Measurements from ENCODE around the gene TLE3. TPM values are rescaled to one million over a fixed set of nuclear protein-coding genes. Genes with fewer than 3 reads are reported as not detected.

TLE3 gene
- polyA plus RNA-seq, 1 donor: 21.7 TPM

DNA sequence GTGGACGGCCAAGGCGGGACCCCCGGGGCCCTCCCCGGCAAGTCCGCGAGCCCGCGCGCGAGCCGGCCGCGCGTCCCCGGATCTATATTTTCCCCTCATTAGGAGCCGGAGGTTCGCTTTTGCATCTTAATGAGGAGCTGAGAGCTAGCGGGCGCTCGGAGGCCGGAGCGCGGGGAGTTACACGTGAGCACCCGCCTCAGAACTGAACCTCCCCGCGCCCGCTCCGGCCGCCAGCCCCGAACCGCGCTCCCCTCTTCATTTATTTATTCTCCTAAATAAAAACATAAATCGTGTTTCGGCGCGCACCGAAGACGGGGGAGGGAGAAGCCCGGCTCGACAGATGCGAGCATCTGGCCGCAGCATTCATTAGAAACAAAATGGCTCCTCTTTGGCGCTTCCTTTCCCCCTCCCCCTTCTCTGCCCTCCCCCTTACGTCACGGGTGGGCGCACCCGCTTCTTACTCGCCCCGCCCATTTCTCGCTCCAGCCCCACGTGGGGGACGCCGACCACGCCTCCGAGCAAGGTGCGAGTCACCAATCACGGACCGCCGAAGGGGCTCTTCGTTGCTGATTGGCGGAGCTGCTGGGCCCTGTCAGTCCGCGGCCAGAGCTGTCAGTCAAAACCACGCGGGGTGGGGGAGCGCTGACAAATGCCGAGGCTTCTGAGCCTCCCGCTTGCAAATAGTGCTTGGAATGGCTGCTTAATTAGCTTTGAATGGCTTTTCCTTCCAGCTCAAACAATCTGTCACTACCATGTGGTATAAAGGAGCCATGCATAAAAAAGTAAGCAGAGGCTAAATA, 1.6 kb upstream of the TLE3 start:
- DNase-seq (ENCODE audit: low read depth): peak; percentile 92

DNA sequence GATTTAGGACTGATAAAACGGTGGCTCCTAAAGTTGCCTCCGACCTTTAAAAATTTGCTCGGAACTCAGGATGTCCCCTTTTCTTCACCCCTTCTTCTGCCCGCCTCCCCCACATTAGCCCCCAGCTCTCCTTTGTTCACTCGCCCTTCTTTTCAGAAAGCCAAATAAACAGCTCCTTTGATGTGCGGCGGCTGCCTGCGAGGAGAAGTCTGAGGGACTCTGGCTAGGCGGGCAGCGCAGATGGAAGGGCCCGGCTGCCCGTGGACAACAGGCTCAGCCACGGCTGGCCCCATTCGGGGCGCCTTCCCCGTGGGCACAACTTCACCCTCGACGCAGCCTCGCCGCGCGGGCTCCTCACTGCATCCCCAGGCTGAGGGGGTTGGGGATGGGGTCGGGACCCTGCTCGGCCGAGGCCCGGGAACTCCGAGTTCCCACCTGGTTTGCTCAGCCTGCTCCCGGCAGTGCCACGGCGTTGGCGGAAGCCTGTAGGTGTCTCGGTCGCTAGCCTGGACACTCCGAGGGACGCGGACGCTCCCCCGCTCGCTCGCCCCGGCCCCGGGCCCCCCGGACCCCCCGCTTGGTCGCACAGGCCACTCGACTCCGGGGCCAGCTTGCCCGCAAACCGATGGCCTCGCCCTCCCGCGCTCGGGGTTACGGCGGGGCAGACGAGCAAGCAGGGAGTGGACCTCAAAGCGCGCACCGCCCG, 897 bp upstream of the TLE3 start:
- no peak for DNase-seq (ENCODE audit: low read depth)

GRCh38 chr15:70098153-70098460, 390 bp upstream of the TLE3 start:
- no peak for DNase-seq (ENCODE audit: low read depth)

- no peak for DNase-seq (ENCODE audit: low read depth)
Observed at GRCh38 chr15:70097063-70097320, 725 bp downstream of the TLE3 start.

DNA sequence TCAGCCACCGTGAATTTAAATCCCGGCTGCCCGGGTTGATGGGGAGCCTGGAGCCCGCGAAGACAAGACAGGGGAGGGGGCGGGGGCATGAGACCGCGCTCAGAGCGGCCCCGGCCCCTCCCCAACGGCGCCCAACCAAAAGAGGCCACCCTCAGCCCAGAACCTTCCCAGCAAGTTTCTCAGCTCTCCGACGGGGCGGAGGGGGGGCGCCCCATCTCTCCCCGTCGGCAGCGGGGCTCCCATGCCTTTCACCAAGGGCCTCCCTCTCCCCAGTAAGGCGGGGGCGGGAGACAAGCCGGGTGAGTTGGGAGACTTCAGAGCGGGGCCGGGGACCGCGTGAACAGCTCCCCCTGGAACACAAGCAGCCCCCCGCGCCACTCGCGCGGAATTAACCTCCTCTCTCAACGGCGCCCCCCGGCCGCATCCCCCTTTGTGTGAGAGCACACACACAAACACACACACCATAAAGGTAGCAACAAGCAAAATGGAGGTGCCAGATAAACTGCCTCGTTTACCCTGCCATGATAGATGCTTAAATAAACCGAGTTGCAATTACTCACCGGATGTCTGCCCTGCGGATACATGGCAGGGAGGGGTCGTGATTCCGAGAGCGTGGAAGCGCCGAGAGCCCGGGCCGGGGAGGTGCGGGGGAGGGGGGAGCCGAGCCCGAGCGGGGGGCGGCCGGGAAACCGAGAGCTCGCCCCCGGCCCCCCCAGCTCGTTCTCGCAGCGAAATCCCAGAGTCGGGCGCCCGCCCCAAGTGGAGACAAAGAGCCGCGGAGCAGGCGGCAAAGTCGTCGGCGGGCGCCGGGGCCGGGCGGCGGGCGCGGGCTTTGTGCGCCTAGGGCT, 1.3 kb downstream of the TLE3 start:
- no peak for DNase-seq (ENCODE audit: low read depth)

GRCh38 chr15:70095408-70096214, 2.1 kb downstream of the TLE3 start:
- DNase-seq (ENCODE audit: low read depth): no peak

DNA sequence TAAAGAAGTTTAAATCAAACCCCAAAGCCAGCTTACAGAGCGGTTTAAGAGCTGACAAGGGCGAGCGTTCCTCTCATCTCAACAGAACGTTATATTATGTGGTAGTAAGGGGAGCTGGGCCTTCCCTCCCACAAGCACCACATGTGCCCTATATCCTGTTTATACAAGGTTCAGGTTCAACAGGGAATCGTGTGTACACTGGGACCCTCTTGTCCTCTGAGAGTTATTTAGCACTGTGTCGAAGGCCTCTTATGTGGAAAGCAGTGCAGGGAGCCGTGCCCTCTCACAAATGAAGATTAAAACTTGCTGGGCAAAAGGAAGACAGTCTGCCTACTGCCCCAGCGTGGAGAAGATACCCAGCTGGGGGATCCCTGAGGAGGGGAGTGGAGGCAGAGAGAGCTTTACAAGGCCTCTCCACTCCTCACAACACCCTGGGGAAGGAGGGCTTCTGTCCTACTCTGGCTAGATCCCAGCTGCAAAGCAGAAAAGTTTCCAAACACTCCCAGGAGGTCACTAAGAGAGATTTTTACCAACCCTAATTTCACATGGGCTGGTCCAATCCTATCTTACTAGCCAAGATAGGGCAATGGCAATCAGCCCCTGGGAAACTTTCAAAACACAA, 2.9 kb downstream of the TLE3 start:
- DNase-seq (ENCODE audit: low read depth): no peak

GRCh38 chr15:70093481-70094319, 4.0 kb downstream of the TLE3 start:
- DNase-seq (ENCODE audit: low read depth): no peak

- no peak for DNase-seq (ENCODE audit: low read depth)
Observed at GRCh38 chr15:70093070-70093469, 4.6 kb downstream of the TLE3 start.

- DNase-seq (ENCODE audit: low read depth): no peak
Observed at GRCh38 chr15:70092464-70093027, 5.2 kb downstream of the TLE3 start.

DNA sequence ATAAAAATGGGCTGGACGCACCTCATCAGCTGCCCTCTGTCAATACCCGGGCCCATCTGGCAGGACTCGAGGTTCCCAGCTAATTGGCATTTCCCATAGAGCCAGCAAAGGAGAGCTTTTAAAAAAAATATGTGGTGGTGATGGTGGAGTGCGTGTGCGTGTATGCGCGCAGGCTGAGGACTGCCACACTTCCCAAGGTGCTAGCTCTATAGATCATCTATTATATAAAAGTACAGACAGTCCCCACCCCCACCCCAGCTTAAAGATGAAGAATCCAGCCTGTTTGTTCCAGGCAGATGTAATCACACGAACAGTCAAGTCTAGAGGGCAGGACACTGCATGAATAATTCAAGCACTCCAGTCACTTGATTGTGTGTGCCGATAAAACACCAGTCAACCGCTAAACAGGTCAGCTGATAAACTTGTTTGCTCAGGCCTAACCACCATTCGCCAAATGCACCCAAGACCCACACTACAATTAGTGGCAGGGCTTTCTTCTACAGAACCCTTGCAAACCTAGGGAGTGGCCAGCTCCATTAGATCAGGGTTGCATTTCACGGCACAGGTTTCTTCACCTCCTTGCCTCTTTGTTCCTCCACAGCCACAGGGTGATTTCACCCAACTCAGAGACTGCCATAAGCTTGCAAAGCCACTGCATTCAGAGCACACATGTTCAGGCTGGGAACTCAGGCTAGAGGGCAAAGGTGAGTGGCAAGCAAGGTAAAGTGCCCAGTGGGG, 5.8 kb downstream of the TLE3 start:
- DNase-seq (ENCODE audit: low read depth): no peak

- DNase-seq (ENCODE audit: low read depth): no peak
Observed at GRCh38 chr15:70090436-70091296, 7.1 kb downstream of the TLE3 start.

- no peak for DNase-seq (ENCODE audit: low read depth)
Observed at GRCh38 chr15:70089692-70089971, 8.1 kb downstream of the TLE3 start.

GRCh38 chr15:70088887-70089691, 8.6 kb downstream of the TLE3 start:
- DNase-seq (ENCODE audit: low read depth): no peak

GRCh38 chr15:70088455-70088854, 9.3 kb downstream of the TLE3 start:
- DNase-seq (ENCODE audit: low read depth): no peak

- DNase-seq (ENCODE audit: low read depth): no peak
Observed at GRCh38 chr15:70087708-70088352, 9.9 kb downstream of the TLE3 start.

GRCh38 chr15:70086636-70087035, 11.1 kb downstream of the TLE3 start:
- DNase-seq (ENCODE audit: low read depth): no peak
